GM12872 (cell line): ENCODE measurements around the gene TMEM248.

Experiments
- CTCF ChIP-seq: IDR thresholded peaks from 3 replicates; pipeline ENCODE4 v1.5.1; 2011; ENCODE audit warnings: low read depth, mild to moderate bottlenecking, low read length, moderate library complexity; ENCODE audit not compliant: insufficient read depth

TMEM248 gene

GRCh38 chr7:66920256-66920655 lies 769 bp upstream of the TMEM248 start:
- TF ChIP-seq CTCF, result no peak

- TF ChIP-seq CTCF, result no peak
Measured at GRCh38 chr7:66921396-66921917, 432 bp downstream of the TMEM248 start.

GRCh38 chr7:66921918-66922486 lies 977 bp downstream of the TMEM248 start:
- TF ChIP-seq CTCF, result no peak

- no peak for TF ChIP-seq CTCF
Measured at GRCh38 chr7:66925255-66925654, 4.2 kb downstream of the TMEM248 start.

- TF ChIP-seq CTCF, result no peak
Measured at GRCh38 chr7:66927348-66927948, 6.4 kb downstream of the TMEM248 start.

GRCh38 chr7:66928388-66928787 lies 7.4 kb downstream of the TMEM248 start:
- no peak for TF ChIP-seq CTCF

- TF ChIP-seq CTCF, result no peak
Measured at GRCh38 chr7:66929165-66929564, 8.1 kb downstream of the TMEM248 start.
